Measurements from ENCODE around the gene FAM8A1.

- TF ChIP-seq CTCF (conservative IDR thresholded peaks at IDR 0.05; ENCODE audit: low read depth, low read length) = no peak
- no peak for TF ChIP-seq EZH2 (IDR thresholded peaks at IDR 0.05; ENCODE audit: low read length, unreplicated experiment)
- TF ChIP-seq EZH2phosphoT487 (IDR thresholded peaks at IDR 0.05; ENCODE audit: borderline replicate concordance, low read length) = no peak
Measured at GRCh38 chr6:17601386-17601703, 1.2 kb downstream of the FAM8A1 start.

All from PC-3 (cell line).